NCI-H187 (cell line): ENCODE results near the gene DCLRE1C.
"Not testable (repeated sequence)": the region's sequence is repeated elsewhere in the genome, so short reads cannot be mapped to it uniquely, and the experiment has no call there.

Experiments used
- DNase-seq, 2 experiments: peaks; one replicate each; lab custom pipeline; 2025; lab: John Stamatoyannopoulos, UW

The DCLRE1C gene

DNA sequence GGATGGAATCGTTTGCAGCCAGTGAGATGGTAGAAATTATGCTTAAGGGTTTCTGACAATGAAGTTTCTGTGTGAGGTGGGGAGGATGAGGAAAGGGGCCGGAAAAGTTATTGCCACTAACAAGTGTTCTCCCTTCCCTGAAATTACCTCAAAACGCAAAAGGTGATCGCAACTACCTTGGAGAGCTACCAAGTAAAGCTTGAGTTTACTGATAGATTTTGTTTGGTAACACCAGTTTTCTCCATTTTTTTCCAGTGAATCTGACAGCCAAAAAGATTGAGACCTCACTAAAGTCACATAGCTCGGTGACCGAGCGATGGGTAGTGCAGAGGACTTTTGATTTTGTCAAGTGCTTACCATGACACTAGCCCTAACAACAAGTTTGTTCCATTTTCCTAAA lies 73.7 kb downstream of the DCLRE1C start:
- DNase-seq, result no peak

GRCh38 chr10:14879928-14880193 lies 74.0 kb downstream of the DCLRE1C start:
- DNase-seq, result no peak

DNA sequence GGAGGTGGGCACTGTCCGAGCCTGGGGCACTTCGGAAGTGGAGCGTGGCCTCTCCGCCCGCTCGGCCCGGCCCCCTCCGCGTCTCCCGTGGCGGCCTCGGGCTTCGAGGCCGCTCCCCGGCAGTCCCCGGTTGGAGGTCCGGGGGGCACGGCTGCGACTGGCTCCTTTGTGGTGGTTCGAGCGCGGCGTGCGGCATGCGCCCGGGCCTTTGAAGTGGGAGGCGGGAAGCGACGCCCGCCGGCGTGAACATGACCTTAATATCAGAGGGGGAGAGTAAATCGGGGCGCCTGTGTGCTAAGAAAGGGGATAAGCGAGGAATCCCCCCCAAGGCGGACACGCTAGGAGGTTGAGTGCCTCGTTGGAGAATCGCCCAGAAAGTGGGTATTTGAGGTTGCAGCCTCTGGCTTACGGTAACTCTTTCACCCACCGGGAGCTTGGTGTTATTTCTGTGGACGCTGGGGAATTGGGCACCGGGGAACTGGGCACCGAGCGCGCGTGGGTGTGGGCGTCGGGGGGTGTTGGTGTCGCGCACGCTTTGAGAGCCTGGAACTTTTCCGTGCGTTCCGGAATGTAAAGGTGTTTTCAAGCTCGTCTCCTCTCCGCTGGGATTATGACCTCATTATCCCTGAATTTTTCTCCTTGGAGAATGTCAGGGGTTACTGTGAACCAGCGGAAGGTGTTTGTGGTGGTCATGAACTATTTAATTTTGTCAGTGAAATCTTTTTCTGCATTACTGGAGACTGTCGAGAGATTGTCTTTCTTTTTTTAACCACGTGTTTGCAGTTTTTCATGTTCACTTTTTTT lies 74.6 kb downstream of the DCLRE1C start:
- no peak for DNase-seq

- DNase-seq, result peak; percentile 46 to 74
These were observed 75.4 kb downstream of the DCLRE1C start, which contains the start of gene SUV39H2 for GRCh38 chr10:14878266-14879123. TSS of gene SUV39H2 (plus strand) at chr10:14878866. CDS start at chr10:14878889, 23 bp downstream.

- DNase-seq, result no peak
These were observed 77.1 kb downstream of the DCLRE1C start for GRCh38 chr10:14876764-14877163.

GRCh38 chr10:14875941-14876340 lies 78.0 kb downstream of the DCLRE1C start:
- no peak for DNase-seq

- no peak for DNase-seq
These were observed 80.7 kb downstream of the DCLRE1C start for GRCh38 chr10:14873090-14873760.

GRCh38 chr10:14864871-14865270 lies 89.0 kb downstream of the DCLRE1C start:
- not testable (repeated sequence) for DNase-seq

DNA sequence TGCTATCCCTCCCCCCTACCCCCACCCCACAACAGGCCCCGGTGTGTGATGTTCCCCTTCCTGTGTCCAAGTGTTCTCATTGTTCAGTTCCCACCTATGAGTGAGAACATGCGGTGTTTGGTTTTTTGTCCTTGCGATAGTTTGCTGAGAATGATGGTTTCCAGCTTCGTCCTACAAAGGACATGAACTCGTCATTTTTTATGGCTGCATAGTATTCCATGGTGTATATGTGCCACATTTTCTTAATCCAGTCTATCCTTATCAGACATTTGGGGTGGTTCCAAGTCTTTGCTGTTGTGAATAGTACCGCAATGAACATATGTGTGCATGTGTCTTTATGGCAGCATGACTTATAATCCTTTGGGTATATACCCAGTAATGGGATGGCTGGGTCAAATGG lies 89.4 kb downstream of the DCLRE1C start:
- not testable (repeated sequence) for DNase-seq

GRCh38 chr10:14860791-14861190 lies 93.1 kb downstream of the DCLRE1C start:
- no peak for DNase-seq

- DNase-seq, result no peak
These were observed 94.1 kb downstream of the DCLRE1C start for GRCh38 chr10:14859775-14860174.

GRCh38 chr10:14859043-14859442 lies 94.9 kb downstream of the DCLRE1C start:
- no peak for DNase-seq

GRCh38 chr10:14858338-14858960 lies 95.4 kb downstream of the DCLRE1C start:
- DNase-seq, result no peak

- no peak for DNase-seq
These were observed 98.4 kb downstream of the DCLRE1C start for GRCh38 chr10:14855453-14855852.

DNA sequence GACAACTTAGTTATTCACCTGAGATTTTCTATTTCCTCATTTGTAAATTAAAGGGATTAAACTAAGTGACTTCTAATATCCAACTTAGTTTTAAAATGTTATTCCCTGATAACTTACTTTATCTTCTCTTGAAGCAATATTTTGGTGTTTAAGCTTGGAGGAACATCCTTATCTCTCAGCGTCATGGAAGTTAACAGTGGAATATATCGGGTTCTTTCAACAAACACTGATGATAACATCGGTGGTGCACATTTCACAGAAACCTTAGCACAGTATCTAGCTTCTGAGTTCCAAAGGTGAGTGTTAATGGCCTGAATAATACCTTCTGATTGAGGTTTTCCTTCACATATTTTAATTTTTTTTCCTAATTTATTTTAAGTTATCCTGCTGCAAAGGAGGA lies 101.7 kb downstream of the DCLRE1C start:
- DNase-seq, result no peak
